Upper lobe of left lung (tissue), 6 donors: Measurements from ENCODE around the gene OAT. TPM values are rescaled to one million over a fixed set of nuclear protein-coding genes. Genes with fewer than 3 reads are reported as not detected.

ENCODE experiments used
- ATAC-seq, 2 donors: fragments of 200-7000 bp; cut with Tn5 transposase; one replicate each; pipeline ENCODE4 v1.9.1; 2022; ENCODE audit warnings: mild to moderate bottlenecking in 2 of 2, moderate library complexity in 2 of 2; ENCODE audit not compliant: low FRiP score in 2 of 2
- DNase-seq, 2 donors: peaks; one replicate each; pipeline ENCODE4 v3.0.0-alpha.2; 2019 to 2020
- H3K27ac ChIP-seq, 4 donors: fragments of 200-600 bp; sonication (generic); one replicate each; pipeline ENCODE4 v1.5.1; 2016 to 2019
- H3K27me3 ChIP-seq, 4 donors: fragments of 200-600 bp; sonication (generic); one replicate each; pipeline ENCODE4 v1.5.1; 2017 to 2019
- H3K36me3 ChIP-seq, 4 donors: fragments of 200-600 bp; sonication (generic); one replicate each; pipeline ENCODE4 v1.5.1; 2016 to 2019
- H3K4me1 ChIP-seq, 4 donors: fragments of 200-600 bp; sonication (generic); one replicate each; pipeline ENCODE4 v1.5.1; 2018 to 2019
- H3K4me3 ChIP-seq, 4 donors: fragments of 200-600 bp; sonication (generic); one replicate each; pipeline ENCODE4 v1.5.1; 2017 to 2019; ENCODE audit warnings: mild to moderate bottlenecking in 2 of 4, moderate library complexity in 1 of 4
- H3K9me3 ChIP-seq, 4 donors: fragments of 200-600 bp; sonication (generic); one replicate each; pipeline ENCODE4 v1.5.1; 2018 to 2019
- CTCF ChIP-seq, 6 experiments: fragments of 450-650 bp in 4 of 6; fragments of 200-600 bp in 2 of 6; sonication (generic) in 2 of 6; IDR thresholded peaks; one replicate each; pipeline ENCODE4 v1.5.1; 2016 to 2019; ENCODE audit warnings: antibody characterized with exemption in 6 of 6
- EP300 ChIP-seq, 4 donors: sonication (generic); formaldehyde crosslinking; IDR thresholded peaks; one replicate each; pipeline ENCODE4 v1.5.1; 2017; ENCODE audit warnings: antibody characterized with exemption in 4 of 4, control low read depth in 2 of 4
- POLR2A ChIP-seq, 4 donors: fragments of 450-650 bp; IDR thresholded peaks; one replicate each; pipeline ENCODE4 v1.5.1; 2016 to 2017; ENCODE audit warnings: antibody characterized with exemption in 4 of 4, mild to moderate bottlenecking in 2 of 4
- POLR2AphosphoS5 ChIP-seq, 2 donors: sonication (generic); formaldehyde crosslinking; IDR thresholded peaks; one replicate each; pipeline ENCODE4 v1.5.1; 2017; ENCODE audit warnings: antibody characterized with exemption in 2 of 2
- WGBS, 2 donors: methylation state at CpG; one replicate each; pipeline ENCODE4 v1.1.5; 2017 to 2018; 5-methylcytosine and 5-hydroxymethylcytosine counted together
- total RNA-seq, 6 donors: library from RNA; depleted of rRNA in 4 of 6; stranded (reverse); fragments of >200 nt in 4 of 6; gene quantifications; one replicate each; pipeline versions ENCODE4 v1.1.0 to v1.2.1, GENCODE V29; 2016 to 2021
- donor health status: DM: no; HTN: no; CAD: no; lungs with moderate emphysema.
- donor health status: DM: no; HTN: yes; CAD: no; lungs with severe emphysema.

Gene OAT
- total RNA-seq, 6 donors from 2014 or later, result 21.0 to 82.7 (median 48.0) TPM

- H3K4me3 ChIP-seq, result no peak overlapping the region
- peaks cover 9 to 60% (median 17%) of the 10 kb centered on the region in 4 donors for H3K36me3 ChIP-seq
- H3K27me3 ChIP-seq, result no peaks in the 10 kb centered on the region
- H3K27ac ChIP-seq, result no peak overlapping the region
- DNase-seq (no peak), ATAC-seq (no peak)
- H3K4me1 ChIP-seq, result peaks cover 3 to 13% (median 9%) of the 10 kb centered on the region in 4 donors
- TF ChIP-seq POLR2A (IDR thresholded peaks at IDR 0.05) (no peak), POLR2AphosphoS5 (IDR thresholded peaks at IDR 0.05) (no peak), EP300 (IDR thresholded peaks at IDR 0.05) (no peak), CTCF (IDR thresholded peaks at IDR 0.05) (no peak)
- no peaks in the 10 kb centered on the region for H3K9me3 ChIP-seq
Observed at GRCh38 chr10:124409696-124410095, 9.0 kb downstream of the OAT start.

GRCh38 chr10:124408357-124408756 lies 10.4 kb downstream of the OAT start:
- Histone ChIP-seq H3K9me3 (no peaks in the 10 kb centered on the region), H3K27me3 (no peaks in the 10 kb centered on the region), H3K27ac (no peak overlapping the region), H3K36me3 (peaks cover 12 to 72% (median 21%) of the 10 kb centered on the region in 4 donors), H3K4me1 (peaks cover 0 to 5% (median 0%) of the 10 kb centered on the region in 4 donors), H3K4me3 (no peak overlapping the region)
- 90 to 95% methylated on average over 2 of the region's 2 CpGs for WGBS, 2 donors
- ATAC-seq, result no peak
- TF ChIP-seq POLR2A (IDR thresholded peaks at IDR 0.05), result no peak
- TF ChIP-seq POLR2AphosphoS5 (IDR thresholded peaks at IDR 0.05), result no peak
- TF ChIP-seq EP300 (IDR thresholded peaks at IDR 0.05), result no peak
- no peak for TF ChIP-seq CTCF (IDR thresholded peaks at IDR 0.05)
- DNase-seq, result no peak

GRCh38 chr10:124407456-124407855 lies 11.3 kb downstream of the OAT start:
- 94 to 99% methylated on average over 2 of the region's 2 CpGs for WGBS, 2 donors

GRCh38 chr10:124403548-124403947 lies 15.2 kb downstream of the OAT start:
- no peaks in the 10 kb centered on the region for H3K27me3 ChIP-seq
- TF ChIP-seq CTCF (IDR thresholded peaks at IDR 0.05), result peak in 5 of 6 experiments; percentile 47 to 64 (median 48)
- TF ChIP-seq POLR2A (IDR thresholded peaks at IDR 0.05), result no peak
- DNase-seq (no peak), ATAC-seq (peak; percentile 89)
- H3K9me3 ChIP-seq, result no peaks in the 10 kb centered on the region
- peaks cover 14 to 90% (median 50%) of the 10 kb centered on the region in 4 donors for H3K36me3 ChIP-seq
- peaks cover 0 to 6% (median 0%) of the 10 kb centered on the region in 4 donors for H3K4me1 ChIP-seq
- 58 to 63% methylated on average over 8 of the region's 8 CpGs for WGBS, 2 donors
- no peak overlapping the region for H3K27ac ChIP-seq
- no peak overlapping the region for H3K4me3 ChIP-seq

More at GRCh38 chr10:124407456-124407855, 11.3 kb downstream of the OAT start:
- peaks cover 0 to 6% (median 0%) of the 10 kb centered on the region in 4 donors for H3K4me1 ChIP-seq
- no peak for DNase-seq
- ATAC-seq, result no peak
- H3K4me3 ChIP-seq, result no peak overlapping the region
- H3K27ac ChIP-seq, result no peak overlapping the region
- TF ChIP-seq POLR2AphosphoS5 (IDR thresholded peaks at IDR 0.05), result no peak
- TF ChIP-seq EP300 (IDR thresholded peaks at IDR 0.05), result no peak
- no peak for TF ChIP-seq CTCF (IDR thresholded peaks at IDR 0.05)
- TF ChIP-seq POLR2A (IDR thresholded peaks at IDR 0.05), result no peak
- no peaks in the 10 kb centered on the region for H3K9me3 ChIP-seq
- H3K36me3 ChIP-seq, result peaks cover 13 to 81% (median 24%) of the 10 kb centered on the region in 4 donors
- no peaks in the 10 kb centered on the region for H3K27me3 ChIP-seq

- TF ChIP-seq CTCF (IDR thresholded peaks at IDR 0.05), result no peak
- no peak for TF ChIP-seq POLR2A (IDR thresholded peaks at IDR 0.05)
- no peak for TF ChIP-seq POLR2AphosphoS5 (IDR thresholded peaks at IDR 0.05)
- TF ChIP-seq EP300 (IDR thresholded peaks at IDR 0.05), result no peak
- Histone ChIP-seq H3K27me3 (no peaks in the 10 kb centered on the region), H3K4me3 (no peak overlapping the region), H3K27ac (no peak overlapping the region), H3K36me3 (peaks cover 13 to 93% (median 57%) of the 10 kb centered on the region in 4 donors), H3K4me1 (peaks cover 0 to 6% (median 0%) of the 10 kb centered on the region in 4 donors), H3K9me3 (no peaks in the 10 kb centered on the region)
- 65 to 73% methylated on average over 2 of the region's 2 CpGs for WGBS, 2 donors
- ATAC-seq (no peak), DNase-seq (no peak)
Observed at GRCh38 chr10:124402273-124402672, 16.4 kb downstream of the OAT start.
